K562 (cell line): ENCODE measurements around the gene ECT2L. TPM values are rescaled to one million over a fixed set of nuclear protein-coding genes. Genes with fewer than 3 reads are reported as not detected.
A peak's percentile ranks its signal among the peaks of the same experiment; 100 is the strongest.

ENCODE experiments used
- CREB1 ChIP-seq, 2 experiments: sonication (generic) in 1 of 2; formaldehyde crosslinking in 1 of 2; IDR thresholded peaks; 2 replicates each; pipeline versions ENCODE4 v1.6.1 to v1.8.0; 2012 to 2022; ENCODE audit warnings: inconsistent platforms in 1 of 2, mild to moderate bottlenecking in 1 of 2, missing genetic modification reagents in 1 of 2, moderate library complexity in 1 of 2
- GTF2F1 ChIP-seq: IDR thresholded peaks from 2 replicates; pipeline ENCODE4 v1.6.1; 2011; ENCODE audit warnings: low read depth, low read length, improper control_type of control experiment
- KDM4B ChIP-seq, 2 experiments: fragments of 450-650 bp in 1 of 2; sonication (generic) in 1 of 2; IDR thresholded peaks; 2 replicates each; pipeline ENCODE4 v1.6.1; 2016 to 2017; ENCODE audit warnings: borderline replicate concordance in 2 of 2, antibody characterized with exemption in 1 of 2, low read depth in 1 of 2, mild to moderate bottlenecking in 1 of 2
- L3MBTL2 ChIP-seq: fragments of 450-650 bp; IDR thresholded peaks from 2 replicates; pipeline ENCODE4 v1.6.1; 2016; ENCODE audit warnings: mild to moderate bottlenecking, moderate library complexity
- MAFK ChIP-seq: IDR thresholded peaks from 2 replicates; pipeline ENCODE4 v1.6.1; 2011; ENCODE audit warnings: low read length, improper control_type of control experiment
- MYNN ChIP-seq, 2 experiments: sonication (generic); formaldehyde crosslinking in 1 of 2; IDR thresholded peaks; 2 replicates each; pipeline versions ENCODE4 v1.5.0 to v1.6.1; 2016 to 2020; ENCODE audit warnings: antibody characterized with exemption in 1 of 2, missing genetic modification reagents in 1 of 2
- SP1 ChIP-seq: sonication (generic); formaldehyde crosslinking; IDR thresholded peaks from 2 replicates; pipeline ENCODE4 v1.8.1; 2022; ENCODE audit warnings: mild to moderate bottlenecking, missing genetic modification reagents
- TSC22D4 ChIP-seq: fragments of 450-650 bp; IDR thresholded peaks from 2 replicates; pipeline ENCODE4 v1.6.1; 2016; ENCODE audit warnings: missing genetic modification characterization, missing biosample characterization, control low read depth
- ZNF12 ChIP-seq: sonication (generic); formaldehyde crosslinking; IDR thresholded peaks from 2 replicates; pipeline ENCODE4 v1.4.0; 2020; ENCODE audit warnings: mild to moderate bottlenecking, missing genetic modification reagents
- ZNF143 ChIP-seq: sonication (generic); formaldehyde crosslinking; IDR thresholded peaks from 2 replicates; pipeline ENCODE4 v1.9.0; 2022; ENCODE audit warnings: mild to moderate bottlenecking, missing genetic modification reagents
- ZNF263 ChIP-seq: sonication (generic); formaldehyde crosslinking; IDR thresholded peaks from 2 replicates; pipeline ENCODE4 v1.8.0; 2022; ENCODE audit warnings: mild to moderate bottlenecking, missing genetic modification reagents, borderline replicate concordance
- ZNF445 ChIP-seq: fragments of 250-450 bp; sonication (Bioruptor Pico); IDR thresholded peaks from 2 replicates; pipeline ENCODE4 v1.4.0; 2020; ENCODE audit warnings: low read depth, mild to moderate bottlenecking, moderate library complexity
- polyA plus RNA-seq, 8 experiments: library from polyadenylated mRNA; depleted of rRNA in 4 of 8; stranded (reverse) in 5 of 8; unstranded in 3 of 8; fragments of >200 nt; fragmentation: Nextera tagmentation in 2 of 8; fragmentation: Illumina TruSeq in 1 of 8; extraction: Ambion mirVana in 2 of 8; extraction: Trizol in 1 of 8; gene quantifications; 2 replicates each; pipeline versions ENCODE4 v1.2.1 to v1.2.3, GENCODE V29; 2011 to 2014; ENCODE audit warnings: inconsistent platforms in 1 of 8, missing spikeins in 1 of 8
- total RNA-seq, 7 experiments: library from RNA; depleted of rRNA in 6 of 7; stranded (reverse); fragments of >200 nt in 6 of 7; fragmentation: Illumina TruSeq in 2 of 7; extraction: Trizol in 2 of 7; gene quantifications; 2 replicates each; pipeline versions ENCODE4 v1.2.1 to v1.2.3, GENCODE V29; 2011 to 2021; ENCODE audit warnings: low replicate concordance in 1 of 7
- TF ChIP-seq, protein P1 (sequence below), 2 experiments: IDR thresholded peaks; 2 replicates each; pipeline ENCODE4 v1.6.1; 2012; ENCODE audit warnings: improper control_type of control experiment in 2 of 2, low read depth in 2 of 2, low read length in 2 of 2, borderline replicate concordance in 1 of 2
- TF ChIP-seq, protein P2 (sequence below), 3 experiments: fragments of 200-800 bp in 1 of 3; sonication (Bioruptor generic) in 1 of 3; sonication (generic) in 1 of 3; formaldehyde crosslinking in 1 of 3; IDR thresholded peaks; 2 replicates each; pipeline versions ENCODE4 v1.6.1 to v1.8.0; 2016 to 2022; ENCODE audit warnings: mild to moderate bottlenecking in 2 of 3, missing compliant biosample characterization in 2 of 3, missing genetic modification characterization in 2 of 3, missing genetic modification reagents in 1 of 3
- TF ChIP-seq, protein P3 (sequence below): fragments of 250-450 bp; sonication (Bioruptor Pico); IDR thresholded peaks from 2 replicates; pipeline ENCODE4 v1.4.0; 2020
- TF ChIP-seq, protein P4 (sequence below): fragments of 200-800 bp; sonication (Bioruptor generic); IDR thresholded peaks from 2 replicates; pipeline ENCODE4 v1.6.1; 2017; ENCODE audit warnings: missing genetic modification characterization, missing compliant biosample characterization
- TF ChIP-seq, protein P5 (sequence below): sonication (generic); formaldehyde crosslinking; IDR thresholded peaks from 2 replicates; pipeline ENCODE4 v1.8.0; 2022; ENCODE audit warnings: mild to moderate bottlenecking, low read depth, missing genetic modification reagents

Gene ECT2L
- total and polyA plus RNA-seq, 9 of the 15 experiments (the other 6 are each of a cell fraction or from before 2014, with no cell fraction given) = 0.03 to 0.04 TPM; not detected in 7

DNA sequence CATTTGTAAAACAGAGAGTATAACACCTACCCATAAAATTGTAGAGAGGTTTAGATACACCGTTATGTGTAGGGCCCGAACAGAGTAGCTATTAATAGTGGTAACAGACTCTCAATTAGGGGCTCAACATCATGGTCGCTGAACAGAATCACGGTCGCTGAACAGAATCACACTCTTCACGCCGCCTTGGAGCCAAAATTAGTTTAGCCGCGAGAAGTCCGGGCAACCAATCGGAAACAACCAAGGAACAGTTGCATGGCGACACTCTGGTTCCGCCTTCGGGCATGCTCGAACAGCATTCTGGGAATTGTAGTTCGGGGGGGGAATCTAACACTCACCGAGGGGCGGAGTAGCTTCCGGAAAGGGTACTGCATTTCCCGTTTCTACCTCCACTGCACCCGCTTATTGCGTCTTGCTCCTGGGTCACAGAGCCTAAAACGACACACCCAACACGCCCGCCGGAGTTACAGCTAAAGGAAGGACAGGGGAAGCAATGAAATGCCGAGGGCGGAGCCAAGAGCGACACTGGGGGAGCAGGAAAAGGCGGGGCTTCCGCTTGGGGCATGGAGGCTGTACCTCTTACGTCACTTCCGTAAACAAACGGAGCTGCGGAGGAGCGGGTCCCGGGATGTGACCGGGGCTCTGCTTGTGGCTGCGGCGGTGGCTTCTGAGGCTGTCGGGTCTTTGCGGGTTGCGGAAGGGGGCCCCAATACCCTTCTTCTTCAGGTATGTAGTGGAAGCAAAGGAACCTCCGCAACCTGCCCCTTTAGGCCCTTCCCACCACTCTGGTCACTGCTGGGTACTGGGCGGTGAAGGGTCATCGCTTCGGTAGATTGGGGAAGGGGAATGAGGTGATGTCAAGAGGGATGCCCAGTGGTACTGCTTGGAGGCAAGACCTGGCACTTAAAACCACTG lies 22.5 kb upstream of the ECT2L start, which contains the start of gene CCDC28A (continued):
- TF ChIP-seq, protein P1, sequence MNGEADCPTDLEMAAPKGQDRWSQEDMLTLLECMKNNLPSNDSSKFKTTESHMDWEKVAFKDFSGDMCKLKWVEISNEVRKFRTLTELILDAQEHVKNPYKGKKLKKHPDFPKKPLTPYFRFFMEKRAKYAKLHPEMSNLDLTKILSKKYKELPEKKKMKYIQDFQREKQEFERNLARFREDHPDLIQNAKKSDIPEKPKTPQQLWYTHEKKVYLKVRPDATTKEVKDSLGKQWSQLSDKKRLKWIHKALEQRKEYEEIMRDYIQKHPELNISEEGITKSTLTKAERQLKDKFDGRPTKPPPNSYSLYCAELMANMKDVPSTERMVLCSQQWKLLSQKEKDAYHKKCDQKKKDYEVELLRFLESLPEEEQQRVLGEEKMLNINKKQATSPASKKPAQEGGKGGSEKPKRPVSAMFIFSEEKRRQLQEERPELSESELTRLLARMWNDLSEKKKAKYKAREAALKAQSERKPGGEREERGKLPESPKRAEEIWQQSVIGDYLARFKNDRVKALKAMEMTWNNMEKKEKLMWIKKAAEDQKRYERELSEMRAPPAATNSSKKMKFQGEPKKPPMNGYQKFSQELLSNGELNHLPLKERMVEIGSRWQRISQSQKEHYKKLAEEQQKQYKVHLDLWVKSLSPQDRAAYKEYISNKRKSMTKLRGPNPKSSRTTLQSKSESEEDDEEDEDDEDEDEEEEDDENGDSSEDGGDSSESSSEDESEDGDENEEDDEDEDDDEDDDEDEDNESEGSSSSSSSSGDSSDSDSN (IDR thresholded peaks at IDR 0.05; ENCODE audit: borderline replicate concordance in 1 of 2, low read depth in 2 of 2, low read length in 2 of 2) = 0 out of 4 replicates have a peak, but pooled peaks of 1 of the 2 experiments have one; percentile 22
- TF ChIP-seq CREB1 (IDR thresholded peaks at IDR 0.05) = peak; percentile 87
- TF ChIP-seq CREB1 (CRISPR knock-in tag; IDR thresholded peaks at IDR 0.05) = peak; percentile 94
- TF ChIP-seq, protein P2, sequence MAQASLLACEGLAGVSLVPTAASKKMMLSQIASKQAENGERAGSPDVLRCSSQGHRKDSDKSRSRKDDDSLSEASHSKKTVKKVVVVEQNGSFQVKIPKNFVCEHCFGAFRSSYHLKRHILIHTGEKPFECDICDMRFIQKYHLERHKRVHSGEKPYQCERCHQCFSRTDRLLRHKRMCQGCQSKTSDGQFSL (CRISPR knock-in tag; IDR thresholded peaks at IDR 0.05) = peak; percentile 99
- TF ChIP-seq, protein P2 (tag; IDR thresholded peaks at IDR 0.05) = peak in 1 of 2 experiments; percentile 98; a peak in 2 of 4 replicates
- TF ChIP-seq, protein P3, sequence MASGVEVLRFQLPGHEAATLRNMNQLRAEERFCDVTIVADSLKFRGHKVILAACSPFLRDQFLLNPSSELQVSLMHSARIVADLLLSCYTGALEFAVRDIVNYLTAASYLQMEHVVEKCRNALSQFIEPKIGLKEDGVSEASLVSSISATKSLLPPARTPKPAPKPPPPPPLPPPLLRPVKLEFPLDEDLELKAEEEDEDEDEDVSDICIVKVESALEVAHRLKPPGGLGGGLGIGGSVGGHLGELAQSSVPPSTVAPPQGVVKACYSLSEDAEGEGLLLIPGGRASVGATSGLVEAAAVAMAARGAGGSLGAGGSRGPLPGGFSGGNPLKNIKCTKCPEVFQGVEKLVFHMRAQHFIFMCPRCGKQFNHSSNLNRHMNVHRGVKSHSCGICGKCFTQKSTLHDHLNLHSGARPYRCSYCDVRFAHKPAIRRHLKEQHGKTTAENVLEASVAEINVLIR (CRISPR knock-in tag) = peak; percentile 85
- TF ChIP-seq, protein P4, sequence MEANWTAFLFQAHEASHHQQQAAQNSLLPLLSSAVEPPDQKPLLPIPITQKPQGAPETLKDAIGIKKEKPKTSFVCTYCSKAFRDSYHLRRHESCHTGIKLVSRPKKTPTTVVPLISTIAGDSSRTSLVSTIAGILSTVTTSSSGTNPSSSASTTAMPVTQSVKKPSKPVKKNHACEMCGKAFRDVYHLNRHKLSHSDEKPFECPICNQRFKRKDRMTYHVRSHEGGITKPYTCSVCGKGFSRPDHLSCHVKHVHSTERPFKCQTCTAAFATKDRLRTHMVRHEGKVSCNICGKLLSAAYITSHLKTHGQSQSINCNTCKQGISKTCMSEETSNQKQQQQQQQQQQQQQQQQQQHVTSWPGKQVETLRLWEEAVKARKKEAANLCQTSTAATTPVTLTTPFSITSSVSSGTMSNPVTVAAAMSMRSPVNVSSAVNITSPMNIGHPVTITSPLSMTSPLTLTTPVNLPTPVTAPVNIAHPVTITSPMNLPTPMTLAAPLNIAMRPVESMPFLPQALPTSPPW (CRISPR knock-in tag) = peak; percentile 95
- 0 out of 2 replicates have a peak, but pooled peaks have one; percentile 6 for TF ChIP-seq MAFK
- TF ChIP-seq MYNN (IDR thresholded peaks at IDR 0.05) = peak; percentile 47; the same call in 1 of the 2 replicates
- no peak for TF ChIP-seq MYNN (CRISPR knock-in tag; IDR thresholded peaks at IDR 0.05)
- TF ChIP-seq SP1 = peak; percentile 84
- TF ChIP-seq ZNF143 (CRISPR knock-in tag) = peak; percentile 95
- no peak for TF ChIP-seq GTF2F1
- TF ChIP-seq ZNF12 (CRISPR knock-in tag) = peak; percentile 58; the same call in 1 of the 2 replicates
- TF ChIP-seq TSC22D4 = no peak
- TF ChIP-seq L3MBTL2 = peak; percentile 87
- no peak for TF ChIP-seq ZNF445
- TF ChIP-seq, protein P5, sequence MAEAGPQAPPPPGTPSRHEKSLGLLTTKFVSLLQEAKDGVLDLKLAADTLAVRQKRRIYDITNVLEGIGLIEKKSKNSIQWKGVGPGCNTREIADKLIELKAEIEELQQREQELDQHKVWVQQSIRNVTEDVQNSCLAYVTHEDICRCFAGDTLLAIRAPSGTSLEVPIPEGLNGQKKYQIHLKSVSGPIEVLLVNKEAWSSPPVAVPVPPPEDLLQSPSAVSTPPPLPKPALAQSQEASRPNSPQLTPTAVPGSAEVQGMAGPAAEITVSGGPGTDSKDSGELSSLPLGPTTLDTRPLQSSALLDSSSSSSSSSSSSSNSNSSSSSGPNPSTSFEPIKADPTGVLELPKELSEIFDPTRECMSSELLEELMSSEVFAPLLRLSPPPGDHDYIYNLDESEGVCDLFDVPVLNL (CRISPR knock-in tag) = peak; percentile 14; the same call in 1 of the 2 replicates
- no peak for TF ChIP-seq ZNF263 (CRISPR knock-in tag)
- TF ChIP-seq KDM4B (IDR thresholded peaks at IDR 0.05; ENCODE audit: borderline replicate concordance in 2 of 2, low read depth in 1 of 2) = peak in 1 of 2 experiments; percentile 96; a peak in 2 of 4 replicates
